ENCODE data around the gene HSPG2.
"Not testable (repeated sequence)": the region's sequence is repeated elsewhere in the genome, so short reads cannot be mapped to it uniquely, and the experiment has no call there.

- TF ChIP-seq POLR2A (IDR thresholded peaks at IDR 0.05; ENCODE audit: low read depth, low read length); POLR2AphosphoS5 (IDR thresholded peaks at IDR 0.05; ENCODE audit: low read depth, low read length); TAF1 (IDR thresholded peaks at IDR 0.05; ENCODE audit: borderline replicate concordance, low read depth, low read length): not testable (repeated sequence)
Observed at GRCh38 chr1:21985893-21986292, 48.8 kb upstream of the HSPG2 start.
